ENCODE data around the gene AK1.

The AK1 gene

GRCh38 chr9:127867356-127868277, 9.9 kb downstream of the AK1 start:
- no peaks in the 10 kb centered on the region for H3K36me3 ChIP-seq (ENCODE audit: insufficient read depth, low read length)
- H3K79me2 ChIP-seq (ENCODE audit: insufficient read depth, low read length) = no peaks in the 10 kb centered on the region
- H3K4me3 ChIP-seq (ENCODE audit: low read length, poor library complexity, severe bottlenecking) = no peak overlapping the region
- H3K9me2 ChIP-seq (replicated peaks; ENCODE audit: low read depth, low read length) = no peaks in the 10 kb centered on the region
- no peaks in the 10 kb centered on the region for H4K20me1 ChIP-seq (ENCODE audit: insufficient read depth, low read length, poor library complexity, severe bottlenecking)
- no peak for TF ChIP-seq EZH2phosphoT487 (IDR thresholded peaks at IDR 0.05; ENCODE audit: borderline replicate concordance)
- TF ChIP-seq CTCF (conservative IDR thresholded peaks at IDR 0.05; ENCODE audit: low read length) = no peak
- no peaks in the 10 kb centered on the region for H3K9me3 ChIP-seq (ENCODE audit: insufficient read depth, low read depth, low read length)
- H3K4me2 ChIP-seq (ENCODE audit: low read depth, low read length, poor library complexity, severe bottlenecking) = no peak overlapping the region
- H2AFZ ChIP-seq (ENCODE audit: low read length) = no peak overlapping the region
- H3K4me1 ChIP-seq (ENCODE audit: insufficient read depth, low read length, poor library complexity, severe bottlenecking) = peaks cover 39% of the 10 kb centered on the region
- no peak overlapping the region for H3K9ac ChIP-seq (ENCODE audit: low read depth, low read length, poor library complexity, severe bottlenecking)
- H3F3A ChIP-seq (ENCODE audit: low read depth) = peaks cover 21% of the 10 kb centered on the region; the same call in 1 of the 2 replicates
- no peaks in the 10 kb centered on the region for H3K27me3 ChIP-seq (ENCODE audit: insufficient read depth, low read length, poor library complexity, severe bottlenecking)

- Histone ChIP-seq H3K9ac (ENCODE audit: low read depth, low read length, poor library complexity, severe bottlenecking) (no peak overlapping the region), H3K79me2 (ENCODE audit: insufficient read depth, low read length) (no peaks in the 10 kb centered on the region), H3K9me2 (replicated peaks; ENCODE audit: low read depth, low read length) (no peaks in the 10 kb centered on the region), H2AFZ (ENCODE audit: low read length) (no peak overlapping the region), H3K9me3 (ENCODE audit: insufficient read depth, low read depth, low read length) (no peaks in the 10 kb centered on the region), H3K4me2 (ENCODE audit: low read depth, low read length, poor library complexity, severe bottlenecking) (no peak overlapping the region), H3K4me3 (ENCODE audit: low read length, poor library complexity, severe bottlenecking) (no peak overlapping the region), H3K27me3 (ENCODE audit: insufficient read depth, low read length, poor library complexity, severe bottlenecking) (no peaks in the 10 kb centered on the region), H4K20me1 (ENCODE audit: insufficient read depth, low read length, poor library complexity, severe bottlenecking) (no peaks in the 10 kb centered on the region), H3K36me3 (ENCODE audit: insufficient read depth, low read length) (no peaks in the 10 kb centered on the region), H3K4me1 (ENCODE audit: insufficient read depth, low read length, poor library complexity, severe bottlenecking) (peaks cover 50% of the 10 kb centered on the region), H3F3A (ENCODE audit: low read depth) (peaks cover 28% of the 10 kb centered on the region; the same call in 1 of the 2 replicates)
- TF ChIP-seq CTCF (conservative IDR thresholded peaks at IDR 0.05; ENCODE audit: low read length) (no peak), EZH2phosphoT487 (IDR thresholded peaks at IDR 0.05; ENCODE audit: borderline replicate concordance) (no peak)
Observed at GRCh38 chr9:127866535-127866934, 10.9 kb downstream of the AK1 start.

- H2AFZ ChIP-seq (ENCODE audit: low read length) = 0 out of 2 replicates have a peak overlapping the region, but pooled peaks have one; percentile 13
- TF ChIP-seq EZH2phosphoT487 (IDR thresholded peaks at IDR 0.05; ENCODE audit: borderline replicate concordance) = no peak
- 0 out of 2 replicates have a peak, but pooled peaks have one; percentile 13 for TF ChIP-seq CTCF (conservative IDR thresholded peaks at IDR 0.05; ENCODE audit: low read length)
Observed at GRCh38 chr9:127865645-127866464, 11.6 kb downstream of the AK1 start.

More at GRCh38 chr9:127865645-127866464, 11.6 kb downstream of the AK1 start:
- Histone ChIP-seq H3K36me3 (ENCODE audit: insufficient read depth, low read length) (no peaks in the 10 kb centered on the region), H4K20me1 (ENCODE audit: insufficient read depth, low read length, poor library complexity, severe bottlenecking) (no peaks in the 10 kb centered on the region), H3K9me3 (ENCODE audit: insufficient read depth, low read depth, low read length) (no peaks in the 10 kb centered on the region), H3K9ac (ENCODE audit: low read depth, low read length, poor library complexity, severe bottlenecking) (peak overlapping the region; percentile 75), H3K4me3 (ENCODE audit: low read length, poor library complexity, severe bottlenecking) (peak overlapping the region; percentile 52), H3K27me3 (ENCODE audit: insufficient read depth, low read length, poor library complexity, severe bottlenecking) (no peaks in the 10 kb centered on the region), H3K9me2 (replicated peaks; ENCODE audit: low read depth, low read length) (no peaks in the 10 kb centered on the region), H3K4me2 (ENCODE audit: low read depth, low read length, poor library complexity, severe bottlenecking) (peak overlapping the region; percentile 78), H3K4me1 (ENCODE audit: insufficient read depth, low read length, poor library complexity, severe bottlenecking) (peaks cover 57% of the 10 kb centered on the region), H3K79me2 (ENCODE audit: insufficient read depth, low read length) (no peaks in the 10 kb centered on the region), H3F3A (ENCODE audit: low read depth) (peaks cover 28% of the 10 kb centered on the region; the same call in 1 of the 2 replicates)

Data from Loucy (cell line).